Subcutaneous adipose tissue (tissue), 4 donors: ENCODE data around the gene FBXO44. TPM values are rescaled to one million over a fixed set of nuclear protein-coding genes. Genes with fewer than 3 reads are reported as not detected.

Experiments
- total RNA-seq, 4 donors: library from RNA; depleted of rRNA; stranded (reverse); fragments of >200 nt; gene quantifications; one replicate each; pipeline ENCODE4 v1.1.0, GENCODE V29; 2016
- TF ChIP-seq, protein P1 (sequence below): fragments of 450-650 bp; IDR thresholded peaks from one replicate; pipeline ENCODE4 v1.5.1; 2016; ENCODE audit warnings: low read depth, mild to moderate bottlenecking, control low read depth, antibody characterized with exemption, moderate library complexity

FBXO44 gene
- total RNA-seq, 4 donors from 2014 or later: 6.2 to 13.1 (median 7.8) TPM

DNA sequence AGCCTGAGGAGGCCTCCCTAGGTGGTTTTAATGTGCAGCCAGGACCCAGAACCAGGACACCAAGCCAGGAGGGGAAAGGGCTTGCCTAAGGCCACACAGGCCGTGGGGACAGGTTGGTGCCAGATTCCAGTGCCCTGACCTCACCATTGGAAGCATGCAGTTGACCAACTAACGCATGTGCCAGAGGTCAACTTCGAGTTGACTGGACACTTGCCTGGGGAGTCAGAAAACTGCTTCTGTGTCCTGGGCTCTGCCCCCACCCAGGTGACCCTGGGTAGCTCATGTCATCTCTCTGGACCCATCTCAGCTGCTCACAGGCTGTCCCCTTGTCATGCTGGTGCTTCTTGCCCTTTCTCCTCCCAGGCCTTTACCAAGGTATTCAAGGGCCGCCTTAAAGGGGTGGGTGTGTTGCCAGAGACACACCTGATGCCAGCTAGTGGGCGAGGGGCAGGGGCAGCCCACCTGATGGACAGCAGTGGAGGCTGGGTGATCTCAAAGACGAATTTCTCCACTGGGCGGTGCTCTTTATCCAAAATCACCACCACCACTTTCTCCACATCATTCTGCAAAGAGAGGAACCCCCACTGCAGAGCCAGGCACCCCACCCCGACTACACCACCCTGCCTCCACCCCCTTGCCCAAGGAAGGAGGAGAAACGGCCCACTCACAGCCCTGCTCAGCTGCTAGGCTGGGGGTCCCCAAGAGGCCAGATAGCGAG lies 21.9 kb downstream of the FBXO44 start:
- TF ChIP-seq, protein P1, sequence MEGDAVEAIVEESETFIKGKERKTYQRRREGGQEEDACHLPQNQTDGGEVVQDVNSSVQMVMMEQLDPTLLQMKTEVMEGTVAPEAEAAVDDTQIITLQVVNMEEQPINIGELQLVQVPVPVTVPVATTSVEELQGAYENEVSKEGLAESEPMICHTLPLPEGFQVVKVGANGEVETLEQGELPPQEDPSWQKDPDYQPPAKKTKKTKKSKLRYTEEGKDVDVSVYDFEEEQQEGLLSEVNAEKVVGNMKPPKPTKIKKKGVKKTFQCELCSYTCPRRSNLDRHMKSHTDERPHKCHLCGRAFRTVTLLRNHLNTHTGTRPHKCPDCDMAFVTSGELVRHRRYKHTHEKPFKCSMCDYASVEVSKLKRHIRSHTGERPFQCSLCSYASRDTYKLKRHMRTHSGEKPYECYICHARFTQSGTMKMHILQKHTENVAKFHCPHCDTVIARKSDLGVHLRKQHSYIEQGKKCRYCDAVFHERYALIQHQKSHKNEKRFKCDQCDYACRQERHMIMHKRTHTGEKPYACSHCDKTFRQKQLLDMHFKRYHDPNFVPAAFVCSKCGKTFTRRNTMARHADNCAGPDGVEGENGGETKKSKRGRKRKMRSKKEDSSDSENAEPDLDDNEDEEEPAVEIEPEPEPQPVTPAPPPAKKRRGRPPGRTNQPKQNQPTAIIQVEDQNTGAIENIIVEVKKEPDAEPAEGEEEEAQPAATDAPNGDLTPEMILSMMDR: no peak

DNA sequence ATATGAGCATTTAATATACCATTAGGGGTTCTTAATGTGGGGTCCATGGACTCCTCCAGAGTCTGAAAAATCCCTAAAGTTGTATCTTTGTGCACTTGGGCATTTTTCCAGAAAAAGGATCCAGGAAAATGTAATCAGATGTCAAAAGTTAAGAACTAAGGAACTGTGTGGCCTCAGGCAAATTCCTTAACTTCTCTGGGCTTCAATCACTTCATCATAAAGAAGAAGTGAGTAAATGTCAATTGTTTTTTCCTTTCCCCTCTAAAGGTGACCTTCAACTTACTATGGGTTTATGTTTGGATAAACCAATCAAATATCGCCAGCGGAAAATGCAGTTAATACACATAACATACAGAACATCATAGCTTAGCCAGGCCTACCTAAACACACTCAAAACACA lies 23.8 kb downstream of the FBXO44 start:
- TF ChIP-seq, protein P1: no peak

DNA sequence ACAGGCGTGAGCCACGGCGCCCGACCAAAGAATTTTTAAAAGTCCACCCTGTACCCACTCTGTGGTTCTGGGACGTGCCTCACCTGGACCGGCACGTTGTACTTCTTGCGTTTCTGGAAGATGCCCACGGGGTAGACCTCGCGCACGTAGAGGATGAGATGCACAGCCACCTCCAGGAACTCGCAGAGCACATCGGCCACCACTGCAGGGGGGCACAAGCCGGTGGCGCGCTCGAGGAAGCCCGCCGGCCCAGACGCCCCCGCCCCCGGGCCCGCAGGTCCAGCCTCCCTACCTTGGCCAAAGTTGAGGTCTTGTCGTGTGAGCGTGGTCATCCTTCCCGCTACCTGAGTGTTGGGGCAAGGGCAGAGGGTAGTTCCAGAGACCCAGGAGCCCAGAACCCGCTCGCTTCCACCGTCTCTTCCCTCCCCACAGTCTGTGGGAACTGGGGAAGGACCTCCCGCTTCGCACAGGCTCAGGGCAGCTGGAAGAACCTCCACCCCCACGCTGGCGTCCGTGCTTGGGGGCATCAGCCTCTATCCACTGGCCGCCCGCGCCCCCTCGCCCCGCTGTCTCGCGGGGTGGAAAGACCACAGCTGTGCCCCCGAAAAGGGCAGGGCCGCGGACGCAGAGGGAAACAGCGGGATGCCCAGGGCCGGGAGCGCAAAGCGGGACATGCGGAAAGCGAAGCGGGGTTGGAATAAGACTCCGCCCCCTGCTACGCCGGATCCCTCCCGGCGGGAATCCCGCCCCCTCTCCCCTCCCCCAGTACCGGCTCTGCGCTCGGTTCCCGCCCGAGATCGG lies 25.8 kb downstream of the FBXO44 start:
- TF ChIP-seq, protein P1: no peak

DNA sequence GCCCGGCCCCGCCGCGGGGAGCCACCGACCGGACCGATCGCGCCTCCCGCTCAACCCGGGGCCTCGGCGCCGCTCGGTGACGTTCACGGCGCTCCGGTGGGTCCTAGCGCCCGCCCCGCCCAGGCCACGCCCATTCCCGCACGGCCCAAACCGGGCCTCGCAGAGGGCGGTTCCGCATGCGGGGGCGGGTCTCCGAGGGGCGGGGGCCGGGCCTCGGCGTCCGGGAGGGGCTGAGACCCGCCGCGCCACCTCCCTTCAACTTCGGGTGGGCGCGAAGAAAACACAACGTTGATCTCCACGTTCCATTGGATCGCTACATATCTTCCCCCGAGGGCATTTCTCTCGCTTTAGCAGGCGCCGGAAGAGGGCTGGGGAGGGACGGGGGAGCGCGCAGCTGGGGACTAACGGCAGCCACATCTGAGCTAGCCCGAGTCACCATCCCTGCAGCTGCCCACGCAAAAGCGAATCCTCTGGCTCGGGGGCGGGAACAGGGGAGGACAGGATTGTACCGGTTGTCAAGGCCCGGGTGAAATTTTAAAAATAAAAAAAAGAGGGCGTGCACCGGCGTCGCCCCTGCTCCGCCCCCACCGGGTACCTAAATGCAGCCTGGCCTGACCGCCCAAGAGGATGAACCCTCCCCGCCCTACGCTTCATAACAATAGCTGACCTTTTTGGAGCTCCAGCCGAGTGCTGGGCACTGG lies 26.5 kb downstream of the FBXO44 start, which contains the start of gene MAD2L2:
Gene MAD2L2 (minus strand): TSS at position 78 of the 701 bp plus-strand sequence. CDS start 547 bp downstream, outside the sequence.
- TF ChIP-seq, protein P1: no peak

DNA sequence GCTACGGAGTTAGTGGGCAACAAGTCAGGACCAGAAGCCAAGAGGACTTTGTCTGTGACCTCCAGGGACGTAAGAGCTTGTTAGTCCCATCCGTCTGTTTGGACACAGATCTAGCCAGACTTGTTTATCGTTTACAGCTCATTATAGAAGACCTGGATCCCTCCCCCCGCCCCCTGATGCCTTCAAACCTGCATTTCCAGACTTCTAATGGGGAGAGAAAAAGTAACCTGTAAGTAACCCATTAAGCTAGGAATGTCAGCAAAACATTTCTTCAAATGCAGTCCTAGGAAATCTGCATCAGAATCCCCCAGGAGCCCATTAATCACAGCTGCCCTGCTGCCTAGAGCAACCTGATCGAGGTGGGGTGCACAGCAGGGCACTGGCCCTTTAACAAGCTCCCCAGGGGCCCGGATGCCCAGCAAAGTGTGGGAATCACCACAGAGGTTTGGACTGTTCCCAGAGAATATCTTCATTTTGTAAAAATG lies 27.7 kb downstream of the FBXO44 start:
- TF ChIP-seq, protein P1: no peak

DNA sequence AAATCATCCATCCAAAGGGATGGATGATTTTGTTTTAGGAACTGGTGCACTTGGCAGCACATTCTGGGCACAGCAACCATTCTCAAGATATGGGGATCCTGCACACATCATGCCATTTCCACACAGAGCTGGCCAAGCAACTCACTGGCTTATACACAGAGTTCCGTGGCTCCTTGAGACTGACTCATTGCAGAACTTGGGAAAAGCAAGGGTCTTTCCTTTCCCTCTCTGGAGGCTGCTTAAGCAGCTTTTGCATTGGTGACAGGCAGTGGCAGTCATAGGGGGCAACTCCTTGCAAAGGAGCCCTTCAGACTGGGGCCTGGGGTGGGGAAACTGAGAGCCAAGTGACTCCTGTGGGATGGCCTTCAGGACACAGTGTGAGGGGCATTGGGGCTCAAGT lies 28.1 kb downstream of the FBXO44 start:
- TF ChIP-seq, protein P1: no peak
